Thyroid gland (tissue), 4 donors: Measurements from ENCODE around the gene CSK.

Experiments used
- POLR2A ChIP-seq, 2 donors: fragments of 450-650 bp; IDR thresholded peaks; one replicate each; pipeline ENCODE4 v1.6.1; 2017; ENCODE audit warnings: antibody characterized with exemption in 2 of 2, mild to moderate bottlenecking in 2 of 2, moderate library complexity in 1 of 2
- TF ChIP-seq, protein P1 (sequence below), 6 experiments: fragments of 200-600 bp in 3 of 6; fragments of 450-650 bp in 3 of 6; sonication (generic) in 3 of 6; IDR thresholded peaks; one replicate each; pipeline ENCODE4 v1.5.1; 2016 to 2019; ENCODE audit warnings: antibody characterized with exemption in 6 of 6, mild to moderate bottlenecking in 2 of 6, inconsistent platforms in 1 of 6, moderate library complexity in 1 of 6

- TF ChIP-seq, protein P1, sequence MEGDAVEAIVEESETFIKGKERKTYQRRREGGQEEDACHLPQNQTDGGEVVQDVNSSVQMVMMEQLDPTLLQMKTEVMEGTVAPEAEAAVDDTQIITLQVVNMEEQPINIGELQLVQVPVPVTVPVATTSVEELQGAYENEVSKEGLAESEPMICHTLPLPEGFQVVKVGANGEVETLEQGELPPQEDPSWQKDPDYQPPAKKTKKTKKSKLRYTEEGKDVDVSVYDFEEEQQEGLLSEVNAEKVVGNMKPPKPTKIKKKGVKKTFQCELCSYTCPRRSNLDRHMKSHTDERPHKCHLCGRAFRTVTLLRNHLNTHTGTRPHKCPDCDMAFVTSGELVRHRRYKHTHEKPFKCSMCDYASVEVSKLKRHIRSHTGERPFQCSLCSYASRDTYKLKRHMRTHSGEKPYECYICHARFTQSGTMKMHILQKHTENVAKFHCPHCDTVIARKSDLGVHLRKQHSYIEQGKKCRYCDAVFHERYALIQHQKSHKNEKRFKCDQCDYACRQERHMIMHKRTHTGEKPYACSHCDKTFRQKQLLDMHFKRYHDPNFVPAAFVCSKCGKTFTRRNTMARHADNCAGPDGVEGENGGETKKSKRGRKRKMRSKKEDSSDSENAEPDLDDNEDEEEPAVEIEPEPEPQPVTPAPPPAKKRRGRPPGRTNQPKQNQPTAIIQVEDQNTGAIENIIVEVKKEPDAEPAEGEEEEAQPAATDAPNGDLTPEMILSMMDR (IDR thresholded peaks at IDR 0.05): no peak
- TF ChIP-seq POLR2A (IDR thresholded peaks at IDR 0.05): no peak
These were observed 20.4 kb downstream of the CSK start for GRCh38 chr15:74802290-74802689.
